H1 (cell line): ENCODE results near the gene COL8A1. TPM values are rescaled to one million over a fixed set of nuclear protein-coding genes. Genes with fewer than 3 reads are reported as not detected.

Source experiments
- CTCF ChIA-PET: fragments of 300-600 bp; sonication (Branson Sonifier 250); formaldehyde crosslinking; loops from one replicate; lab custom pipeline; 2021; ENCODE audit not compliant: partially characterized antibody; lab: Charles Lee
- POLR2A ChIA-PET: fragments of 300-600 bp; sonication (Branson Sonifier 250); formaldehyde crosslinking; loops from one replicate; lab custom pipeline; 2021; ENCODE audit warnings: inconsistent platforms; ENCODE audit not compliant: partially characterized antibody; lab: Charles Lee
- DNase-seq, 2 experiments: peaks; one replicate each; pipeline versions ENCODE4 v3.0.0 to v3.0.0-alpha.2; 2010 to 2022; ENCODE audit warnings: low spot score in 2 of 2, low read depth in 1 of 2, mixed read lengths in 1 of 2
- FAIRE-seq: peaks from 2 replicates; lab custom pipeline; 2011; peaks lifted over from hg19 to GRCh38; lab: Jason Lieb, UNC
- H2AFZ ChIP-seq: 2 replicates; pipeline ENCODE4 v1.8.1; 2012; ENCODE audit warnings: low read length, inconsistent platforms
- H2AK5ac ChIP-seq: 2 replicates; pipeline ENCODE4 v1.6.1; 2013; ENCODE audit warnings: low read depth, low read length
- H2BK120ac ChIP-seq: replicated peaks from 2 replicates; pipeline ENCODE3; 2013; ENCODE audit warnings: low read depth, low read length, inconsistent platforms
- H2BK12ac ChIP-seq: 2 replicates; pipeline ENCODE4 v1.6.1; 2013; ENCODE audit warnings: low read depth, low read length
- H2BK15ac ChIP-seq: 2 replicates; pipeline ENCODE4 v1.6.1; 2013; ENCODE audit warnings: low read length
- H2BK20ac ChIP-seq: 2 replicates; pipeline ENCODE4 v1.6.1; 2013; ENCODE audit warnings: low read length
- H2BK5ac ChIP-seq: 2 replicates; pipeline ENCODE4 v1.6.1; 2013; ENCODE audit warnings: low read depth, low read length
- H3K14ac ChIP-seq: 2 replicates; pipeline ENCODE4 v1.6.1; 2013; ENCODE audit warnings: inconsistent platforms; ENCODE audit not compliant: insufficient read length
- H3K18ac ChIP-seq: 2 replicates; pipeline ENCODE4 v1.6.1; 2013; ENCODE audit warnings: low read length; ENCODE audit errors: extremely low read depth
- H3K23ac ChIP-seq: 2 replicates; pipeline ENCODE4 v1.6.1; 2013; ENCODE audit warnings: inconsistent platforms; ENCODE audit not compliant: insufficient read length
- H3K23me2 ChIP-seq: 2 replicates; pipeline ENCODE4 v1.6.1; 2013; ENCODE audit warnings: low read depth, low read length
- H3K27ac ChIP-seq: 2 replicates; pipeline ENCODE4 v1.6.1; 2011; ENCODE audit warnings: low read depth, low read length, inconsistent platforms
- H3K27me3 ChIP-seq, 4 experiments: replicated peaks in 1 of 4; 1 replicate in 1 of 4; 2 replicates in 3 of 4; pipeline versions ENCODE4 v1.6.1 to v1.8.1; 2011 to 2013; ENCODE audit warnings: low read length in 3 of 4, mild to moderate bottlenecking in 3 of 4, inconsistent platforms in 2 of 4, mixed read lengths in 2 of 4, moderate library complexity in 1 of 4; ENCODE audit not compliant: control insufficient read depth in 3 of 4, insufficient read depth in 3 of 4; ENCODE audit errors: extremely low read depth in 1 of 4
- H3K36me3 ChIP-seq, 4 experiments: 2 replicates each; pipeline versions ENCODE4 v1.6.1 to v1.8.1; 2011 to 2013; ENCODE audit warnings: mild to moderate bottlenecking in 4 of 4, low read length in 3 of 4, moderate library complexity in 2 of 4, control low read depth in 1 of 4, inconsistent platforms in 1 of 4; ENCODE audit not compliant: insufficient read depth in 4 of 4, control insufficient read depth in 2 of 4
- H3K4ac ChIP-seq: replicated peaks from 2 replicates; pipeline ENCODE3; 2013; ENCODE audit warnings: low read length, low read depth, mixed read lengths, inconsistent platforms; ENCODE audit not compliant: insufficient read length
- H3K4me1 ChIP-seq, 4 experiments: replicated peaks in 1 of 4; 1 replicate in 1 of 4; 2 replicates in 3 of 4; pipeline versions ENCODE4 v1.6.1 to v1.8.1; 2011 to 2013; ENCODE audit warnings: low read length in 3 of 4, inconsistent platforms in 2 of 4, mixed read lengths in 1 of 4; ENCODE audit not compliant: insufficient read depth in 4 of 4, control insufficient read depth in 3 of 4
- H3K4me2 ChIP-seq, 2 experiments: 2 replicates each; pipeline versions ENCODE4 v1.6.1 to v1.8.1; 2011 to 2013; ENCODE audit warnings: low read depth in 2 of 2, low read length in 2 of 2, control low read depth in 1 of 2, inconsistent platforms in 1 of 2, mild to moderate bottlenecking in 1 of 2; ENCODE audit not compliant: insufficient read depth in 1 of 2
- H3K4me3 ChIP-seq, 4 experiments: fragments of 200-600, 300-600 bp in 1 of 4; sonication (generic), shearing (Covaris generic), sonication (Bioruptor Twin) in 1 of 4; 2 replicates each; pipeline versions ENCODE4 v1.5.1 to v1.8.1; 2011 to 2016; ENCODE audit warnings: low read length in 4 of 4, low read depth in 3 of 4, control low read depth in 2 of 4, inconsistent platforms in 2 of 4, mild to moderate bottlenecking in 2 of 4, mixed read lengths in 1 of 4, moderate library complexity in 1 of 4; ENCODE audit not compliant: insufficient read depth in 2 of 4; ENCODE audit errors: extremely low read depth in 1 of 4
- H3K56ac ChIP-seq: replicated peaks from 2 replicates; pipeline ENCODE3; 2013; ENCODE audit warnings: low read depth, mild to moderate bottlenecking, mixed read lengths, low read length, inconsistent platforms; ENCODE audit not compliant: insufficient read length
- H3K79me1 ChIP-seq: 2 replicates; pipeline ENCODE4 v1.6.1; 2013; ENCODE audit warnings: low read depth, low read length, control low read depth
- H3K79me2 ChIP-seq, 2 experiments: 2 replicates each; pipeline versions ENCODE4 v1.6.1 to v1.8.1; 2012 to 2013; ENCODE audit warnings: low read length in 2 of 2, mild to moderate bottlenecking in 2 of 2, inconsistent platforms in 1 of 2; ENCODE audit not compliant: insufficient read depth in 2 of 2, control insufficient read depth in 1 of 2
- H3K9ac ChIP-seq, 4 experiments: replicated peaks in 1 of 4; 1 replicate in 1 of 4; 2 replicates in 3 of 4; pipeline versions ENCODE4 v1.6.1 to v1.8.1; 2011 to 2013; ENCODE audit warnings: low read depth in 3 of 4, low read length in 3 of 4, control low read depth in 2 of 4, mild to moderate bottlenecking in 2 of 4, moderate library complexity in 2 of 4, inconsistent platforms in 1 of 4; ENCODE audit errors: extremely low read depth in 1 of 4
- H3K9me3 ChIP-seq, 2 experiments: 2 replicates each; pipeline versions ENCODE4 v1.6.1 to v1.8.1; 2012 to 2013; ENCODE audit warnings: mild to moderate bottlenecking in 2 of 2, moderate library complexity in 2 of 2, control low read depth in 1 of 2, inconsistent platforms in 1 of 2, low read depth in 1 of 2, low read length in 1 of 2, mixed read lengths in 1 of 2; ENCODE audit not compliant: insufficient read depth in 2 of 2
- H4K20me1 ChIP-seq, 2 experiments: replicated peaks in 1 of 2; 2 replicates each; pipeline versions ENCODE3 to v1.8.1; 2011 to 2013; ENCODE audit warnings: inconsistent platforms in 2 of 2, low read length in 2 of 2, mild to moderate bottlenecking in 1 of 2; ENCODE audit not compliant: insufficient read depth in 2 of 2, control insufficient read depth in 1 of 2
- H4K5ac ChIP-seq: 2 replicates; pipeline ENCODE4 v1.6.1; 2013; ENCODE audit warnings: low read length, low read depth, mixed read lengths, inconsistent platforms; ENCODE audit not compliant: insufficient read length
- H4K8ac ChIP-seq: 2 replicates; pipeline ENCODE4 v1.8.0; 2013; ENCODE audit warnings: mild to moderate bottlenecking, moderate library complexity, low read length, inconsistent platforms; ENCODE audit not compliant: insufficient read depth; ENCODE audit errors: extremely low read depth
- H4K91ac ChIP-seq: replicated peaks from 2 replicates; pipeline ENCODE3; 2013; ENCODE audit warnings: low read length, mixed read lengths, inconsistent platforms; ENCODE audit not compliant: insufficient read length
- BACH1 ChIP-seq: IDR thresholded peaks from 2 replicates; pipeline ENCODE4 v1.6.1; 2012; ENCODE audit warnings: low read length, improper control_type of control experiment
- BRCA1 ChIP-seq: IDR thresholded peaks from 2 replicates; pipeline ENCODE4 v1.6.1; 2012; ENCODE audit warnings: low read depth, low read length, improper control_type of control experiment
- EP300 ChIP-seq, 2 experiments: IDR thresholded peaks; 1 replicate in 1 of 2; 2 replicates in 1 of 2; pipeline ENCODE4 v1.6.1; 2011 to 2012; ENCODE audit warnings: low read depth in 2 of 2, low read length in 2 of 2, mild to moderate bottlenecking in 2 of 2, borderline replicate concordance in 1 of 2, inconsistent platforms in 1 of 2, moderate library complexity in 1 of 2
- POU5F1 ChIP-seq: IDR thresholded peaks from 2 replicates; pipeline ENCODE4 v1.6.1; 2011; ENCODE audit warnings: low read depth, mild to moderate bottlenecking, low read length, moderate library complexity
- SIRT6 ChIP-seq: IDR thresholded peaks from one replicate; pipeline ENCODE4 v1.7.1; 2012; ENCODE audit warnings: low read length, inconsistent platforms
- WGBS, 2 experiments: shearing (Covaris generic) in 1 of 2; methylation state at CpG; one replicate each; pipeline versions ENCODE4 v1.1.6 to v1.1.7; 2013 to 2015; ENCODE audit warnings: low lambda C conversion rate in 2 of 2, mixed read lengths in 2 of 2, inconsistent platforms in 1 of 2, low coverage in 1 of 2, missing lambda C conversion rate in 1 of 2; ENCODE audit not compliant: insufficient replicate concordance in 2 of 2, insufficient coverage in 1 of 2, insufficient read length in 1 of 2; ENCODE audit errors: extremely low coverage in 1 of 2, missing lambda C conversion rate in 1 of 2; 5-methylcytosine and 5-hydroxymethylcytosine counted together
- polyA plus RNA-seq, 7 experiments: library from polyadenylated mRNA; depleted of rRNA in 3 of 7; stranded (reverse) in 5 of 7; unstranded in 2 of 7; fragments of >200 nt in 5 of 7; fragments of 200-250 nt in 2 of 7; gene quantifications; 1 replicate in 5 of 7; 2 replicates in 1 of 7; 4 replicates in 1 of 7; pipeline versions ENCODE4 v1.2.1 to v1.2.3, GENCODE V29; 2011 to 2013; ENCODE audit warnings: missing spikeins in 2 of 7, mixed read lengths in 2 of 7
- total RNA-seq: library from RNA; stranded (reverse); fragmentation: NEBNext Ultra II Directional; extraction: Animal tissue kit (Norgen Biotek cat#: 25700); gene quantifications from 2 replicates; pipeline ENCODE4 v1.2.1, GENCODE V29; 2021

COL8A1 gene
- total and polyA plus RNA-seq, 2 of the 8 experiments (the other 6 are each of a cell fraction or from before 2014, with no cell fraction given) = 0.21 to 1.2 TPM

DNA sequence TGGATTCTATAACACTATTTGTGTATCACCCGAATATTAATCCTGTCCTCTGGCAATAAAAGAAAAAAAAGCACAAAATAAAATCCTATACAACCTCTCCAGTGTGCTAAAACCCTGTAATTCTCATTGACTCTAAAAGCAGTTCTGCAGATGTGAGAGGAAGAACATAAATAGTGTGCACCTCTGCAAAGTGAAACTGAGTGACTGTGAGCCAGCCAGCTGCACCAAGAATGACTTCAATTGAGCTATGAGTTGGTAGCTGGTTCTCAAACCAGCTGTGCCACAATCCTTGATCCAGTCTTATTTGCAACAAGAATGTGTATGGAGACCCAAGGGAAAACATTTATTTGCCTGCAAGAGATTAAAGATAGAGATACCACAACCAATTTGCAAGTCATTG is 31.2 kb upstream of the COL8A1 start:
- Histone ChIP-seq H4K8ac (no peak overlapping the region), H3K4me2 (no peak overlapping the region), H2BK15ac (no peak overlapping the region), H3K4me3 (no peak overlapping the region), H4K5ac (no peak overlapping the region), H2BK20ac (no peak overlapping the region), H3K56ac (no peak overlapping the region), H3K79me2 (no peaks in the 10 kb centered on the region), H3K9me3 (no peaks in the 10 kb centered on the region), H2AK5ac (no peak overlapping the region), H2BK120ac (no peak overlapping the region), H3K4me1 (no peaks in the 10 kb centered on the region), H3K36me3 (no peaks in the 10 kb centered on the region), H2BK12ac (no peak overlapping the region), H3K79me1 (no peaks in the 10 kb centered on the region), H4K20me1 (no peaks in the 10 kb centered on the region), H2BK5ac (no peak overlapping the region), H3K4ac (no peak overlapping the region), H3K23ac (no peak overlapping the region), H3K27ac (no peak overlapping the region), H3K23me2 (no peaks in the 10 kb centered on the region), H2AFZ (no peak overlapping the region), H3K14ac (no peak overlapping the region), H3K18ac (no peak overlapping the region), H4K91ac (no peak overlapping the region), H3K9ac (no peak overlapping the region), H3K27me3 (no peaks in the 10 kb centered on the region)
- DNase-seq (no peak), FAIRE-seq (no peak)
- ChIA-PET CTCF (interaction anchor here (1.1 kb wide), 1 partner anchor 39 kb away, joined by 3 read pairs; no protein-coding TSS in a partner anchor), POLR2A (no interaction called here)
- WGBS, 2 experiments = 93% methylated on average over 1 of the region's 1 CpG; no CpG with 5 or more reads in 1 of the 2 experiments
- TF ChIP-seq POU5F1 (no peak), BRCA1 (no peak), EP300 (IDR thresholded peaks at IDR 0.05; ENCODE audit: borderline replicate concordance in 1 of 2, low read depth in 2 of 2, low read length in 2 of 2) (no peak), BACH1 (no peak), SIRT6 (no peak)
